ENCODE measurements around the gene NFATC2IP.
"Not testable (repeated sequence)": the region's sequence is repeated elsewhere in the genome, so short reads cannot be mapped to it uniquely, and the experiment has no call there.

NFATC2IP gene

GRCh38 chr16:28935346-28935745 lies 15.4 kb upstream of the NFATC2IP start:
- no peak overlapping the region; the same call in 1 of the 2 replicates for H3K4me3 ChIP-seq (ENCODE audit: low read length)
- no peak for TF ChIP-seq ZNF274 (IDR thresholded peaks at IDR 0.05; ENCODE audit: low read depth, low read length)

GRCh38 chr16:28935924-28936783 lies 14.6 kb upstream of the NFATC2IP start:
- no peak for TF ChIP-seq ZNF274 (IDR thresholded peaks at IDR 0.05; ENCODE audit: low read depth, low read length)
- H3K4me3 ChIP-seq (ENCODE audit: low read length): peak overlapping the region; percentile 40; the same call in 1 of the 2 replicates

GRCh38 chr16:28936784-28937155 lies 14.0 kb upstream of the NFATC2IP start:
- H3K4me3 ChIP-seq (ENCODE audit: low read length): no peak overlapping the region
- TF ChIP-seq ZNF274 (IDR thresholded peaks at IDR 0.05; ENCODE audit: low read depth, low read length): no peak

- H3K4me3 ChIP-seq (ENCODE audit: low read length): no peak overlapping the region
- no peak for TF ChIP-seq ZNF274 (IDR thresholded peaks at IDR 0.05; ENCODE audit: low read depth, low read length)
Measured at GRCh38 chr16:28937222-28937876, 13.4 kb upstream of the NFATC2IP start.

GRCh38 chr16:28938721-28939120 lies 12.0 kb upstream of the NFATC2IP start:
- no peak overlapping the region for H3K4me3 ChIP-seq (ENCODE audit: low read length)
- TF ChIP-seq ZNF274 (IDR thresholded peaks at IDR 0.05; ENCODE audit: low read depth, low read length): no peak

GRCh38 chr16:28939825-28940224 lies 10.9 kb upstream of the NFATC2IP start:
- not testable (repeated sequence) for H3K4me3 ChIP-seq (ENCODE audit: low read length)

GRCh38 chr16:28943281-28943680 lies 7.5 kb upstream of the NFATC2IP start:
- no peak overlapping the region for H3K4me3 ChIP-seq (ENCODE audit: low read length)
- no peak for TF ChIP-seq ZNF274 (IDR thresholded peaks at IDR 0.05; ENCODE audit: low read depth, low read length)

- no peak for TF ChIP-seq ZNF274 (IDR thresholded peaks at IDR 0.05; ENCODE audit: low read depth, low read length)
- no peak overlapping the region for H3K4me3 ChIP-seq (ENCODE audit: low read length)
Measured at GRCh38 chr16:28946681-28947080, 4.1 kb upstream of the NFATC2IP start.

GRCh38 chr16:28951410-28951943 lies 740 bp downstream of the NFATC2IP start:
- no peak for TF ChIP-seq ZNF274 (IDR thresholded peaks at IDR 0.05; ENCODE audit: low read depth, low read length)
- H3K4me3 ChIP-seq (ENCODE audit: low read length): peak overlapping the region; percentile 99

GRCh38 chr16:28958216-28958615 lies 7.5 kb downstream of the NFATC2IP start:
- no peak overlapping the region for H3K4me3 ChIP-seq (ENCODE audit: low read length)
- no peak for TF ChIP-seq ZNF274 (IDR thresholded peaks at IDR 0.05; ENCODE audit: low read depth, low read length)

GRCh38 chr16:28958836-28959235 lies 8.1 kb downstream of the NFATC2IP start:
- H3K4me3 ChIP-seq (ENCODE audit: low read length): no peak overlapping the region
- TF ChIP-seq ZNF274 (IDR thresholded peaks at IDR 0.05; ENCODE audit: low read depth, low read length): no peak

GRCh38 chr16:28964072-28964471 lies 13.3 kb downstream of the NFATC2IP start:
- H3K4me3 ChIP-seq (ENCODE audit: low read length): no peak overlapping the region
- no peak for TF ChIP-seq ZNF274 (IDR thresholded peaks at IDR 0.05; ENCODE audit: low read depth, low read length)

- no peak overlapping the region for H3K4me3 ChIP-seq (ENCODE audit: low read length)
- no peak for TF ChIP-seq ZNF274 (IDR thresholded peaks at IDR 0.05; ENCODE audit: low read depth, low read length)
Measured at GRCh38 chr16:28964496-28964895, 13.8 kb downstream of the NFATC2IP start.

- H3K4me3 ChIP-seq (ENCODE audit: low read length): no peak overlapping the region
- TF ChIP-seq ZNF274 (IDR thresholded peaks at IDR 0.05; ENCODE audit: low read depth, low read length): no peak
Measured at GRCh38 chr16:28967156-28967555, 16.4 kb downstream of the NFATC2IP start.

- not testable (repeated sequence) for H3K4me3 ChIP-seq (ENCODE audit: low read length)
Measured at GRCh38 chr16:28969696-28970095, 19.0 kb downstream of the NFATC2IP start.

All from GM08714 (cell line).